OCI-LY7 (cell line): Measurements from ENCODE around the gene KRTAP12-2. TPM values are rescaled to one million over a fixed set of nuclear protein-coding genes. Genes with fewer than 3 reads are reported as not detected.

ENCODE experiments used
- BruUV-seq: library from RNA; stranded (reverse); fragments of 400-500 nt; replicated peaks from 2 replicates; lab custom pipeline; 2021; lab: Mats Ljungman, UMichigan
- CTCF ChIA-PET: fragments of 300-600 bp; sonication (Branson Sonifier 250); formaldehyde crosslinking; loops from one replicate; lab custom pipeline; 2022; ENCODE audit warnings: antibody characterized with exemption; ENCODE audit not compliant: unreplicated experiment; lab: Charles Lee
- POLR2A ChIA-PET: fragments of 300-600 bp; sonication (Branson Sonifier 250); formaldehyde crosslinking; loops from one replicate; lab custom pipeline; 2022; ENCODE audit warnings: antibody characterized with exemption; lab: Charles Lee
- DNase-seq: peaks from one replicate; pipeline ENCODE4 v3.0.0-alpha.2; 2015; ENCODE audit warnings: low spot score
- H2AFZ ChIP-seq: fragments of 200-600 bp; sonication (generic), shearing (Covaris generic); 2 replicates; pipeline ENCODE4 v1.6.1; 2014; ENCODE audit warnings: mild to moderate bottlenecking, antibody characterized with exemption, low read length, moderate library complexity
- H3K27ac ChIP-seq: fragments of 200-600 bp; sonication (generic); 2 replicates; pipeline ENCODE4 v1.5.1; 2014; ENCODE audit warnings: mixed run types, low read depth, mild to moderate bottlenecking, moderate library complexity, low read length, inconsistent platforms; ENCODE audit not compliant: poor library complexity, severe bottlenecking
- H3K36me3 ChIP-seq: fragments of 200-600 bp; sonication (generic); 2 replicates; pipeline ENCODE4 v1.6.1; 2014; ENCODE audit warnings: mild to moderate bottlenecking, antibody characterized with exemption, low read length, moderate library complexity, mixed read lengths; ENCODE audit not compliant: insufficient read depth
- H3K4me1 ChIP-seq: fragments of 200-600 bp; sonication (generic); 2 replicates; pipeline ENCODE4 v1.5.1; 2014; ENCODE audit warnings: mild to moderate bottlenecking, low read length; ENCODE audit not compliant: insufficient read depth, poor library complexity, severe bottlenecking
- H3K4me2 ChIP-seq: fragments of 200-600 bp; sonication (generic); 2 replicates; pipeline ENCODE4 v1.6.1; 2014; ENCODE audit warnings: mild to moderate bottlenecking, low read length
- H3K4me3 ChIP-seq: fragments of 200-600 bp; sonication (generic); 2 replicates; pipeline ENCODE4 v1.5.1; 2014; ENCODE audit warnings: mild to moderate bottlenecking, low read depth, low read length; ENCODE audit not compliant: poor library complexity, severe bottlenecking
- H3K79me2 ChIP-seq: fragments of 200-600 bp; sonication (generic); 2 replicates; pipeline ENCODE4 v1.6.1; 2016; ENCODE audit warnings: low read depth, mild to moderate bottlenecking, low read length, moderate library complexity, mixed read lengths; ENCODE audit not compliant: insufficient read depth
- H3K9me2 ChIP-seq: fragments of 200-600 bp; sonication (generic); 2 replicates; pipeline ENCODE4 v1.6.1; 2016; ENCODE audit warnings: mild to moderate bottlenecking, low read length, mixed read lengths; ENCODE audit not compliant: insufficient read depth
- H3K9me3 ChIP-seq: fragments of 200-600 bp; sonication (generic); 2 replicates; pipeline ENCODE4 v1.6.1; 2014; ENCODE audit warnings: mild to moderate bottlenecking, mixed run types, low read length, mixed read lengths
- H4K20me1 ChIP-seq: fragments of 200-600 bp; sonication (generic); 2 replicates; pipeline ENCODE4 v1.6.1; 2014; ENCODE audit warnings: mild to moderate bottlenecking, antibody characterized with exemption, low read length, moderate library complexity, mixed read lengths; ENCODE audit not compliant: insufficient read depth
- CTCF ChIP-seq: fragments of 200-600 bp; sonication (generic); conservative IDR thresholded peaks from 2 replicates; pipeline ENCODE4 v1.5.1; 2014; ENCODE audit warnings: mild to moderate bottlenecking, antibody characterized with exemption, low read length, moderate library complexity, mixed read lengths
- EZH2phosphoT487 ChIP-seq: fragments of 200-600 bp; sonication (generic); IDR thresholded peaks from 2 replicates; pipeline ENCODE4 v1.6.1; 2018; ENCODE audit warnings: low read depth, borderline replicate concordance, mild to moderate bottlenecking, mixed run types, antibody characterized with exemption, low read length, moderate library complexity, mixed read lengths
- intact Hi-C: fragments of 100-400 bp; cut with micrococcal nuclease; formaldehyde crosslinking; loops from one replicate; pipeline ENCODE4 v1.10.0; 2022; ENCODE audit not compliant: unreplicated experiment
- total RNA-seq, 2 experiments: library from RNA; depleted of rRNA in 1 of 2; stranded (reverse); fragments of >200 nt in 1 of 2; shearing (Covaris generic) in 1 of 2; gene quantifications; 2 replicates each; pipeline ENCODE4 v1.2.3, GENCODE V29; 2014 to 2022

Gene KRTAP12-2
- total RNA-seq, 2 experiments from 2014 or later, result not detected

GRCh38 chr21:44644878-44645277, 21.8 kb downstream of the KRTAP12-2 start:
- Histone ChIP-seq H3K36me3 (no peaks in the 10 kb centered on the region), H3K9me2 (no peaks in the 10 kb centered on the region), H3K27ac (no peak overlapping the region), H2AFZ (no peak overlapping the region), H3K9me3 (peaks cover 7% of the 10 kb centered on the region), H4K20me1 (no peaks in the 10 kb centered on the region), H3K79me2 (no peaks in the 10 kb centered on the region), H3K4me2 (no peak overlapping the region), H3K4me3 (no peak overlapping the region), H3K4me1 (no peaks in the 10 kb centered on the region)
- BruUV-seq, result no TSS peak
- TF ChIP-seq EZH2phosphoT487, result no peak
- TF ChIP-seq CTCF, result no peak
- ChIA-PET CTCF (no interaction called here), POLR2A (interaction anchor here (0.6 kb wide), 1 partner anchor 1066 kb away, joined by 3 read pairs; no protein-coding TSS in a partner anchor)
- no peak for DNase-seq
- intact Hi-C loops, result no loop called here

- BruUV-seq, result no TSS peak
- H3K27ac ChIP-seq, result no peak overlapping the region
- H3K4me1 ChIP-seq, result no peaks in the 10 kb centered on the region
- H3K4me2 ChIP-seq, result no peak overlapping the region
- no peak overlapping the region for H2AFZ ChIP-seq
- CTCF ChIA-PET, result no interaction called here
- H3K9me2 ChIP-seq, result no peaks in the 10 kb centered on the region
- no peak for TF ChIP-seq CTCF
- TF ChIP-seq EZH2phosphoT487, result no peak
- no peak overlapping the region for H3K4me3 ChIP-seq
- DNase-seq, result no peak
- intact Hi-C loops, result no loop called here
- no peaks in the 10 kb centered on the region for H3K79me2 ChIP-seq
- no peaks in the 10 kb centered on the region for H3K36me3 ChIP-seq
- POLR2A ChIA-PET, result no interaction called here
- peaks cover 7% of the 10 kb centered on the region for H3K9me3 ChIP-seq
- H4K20me1 ChIP-seq, result no peaks in the 10 kb centered on the region
Observed at GRCh38 chr21:44643741-44644310, 22.9 kb downstream of the KRTAP12-2 start.

- Histone ChIP-seq H3K27ac (no peak overlapping the region), H3K4me2 (no peak overlapping the region), H3K9me2 (no peaks in the 10 kb centered on the region), H3K9me3 (peaks cover 7% of the 10 kb centered on the region), H3K36me3 (no peaks in the 10 kb centered on the region), H2AFZ (no peak overlapping the region), H4K20me1 (no peaks in the 10 kb centered on the region), H3K4me1 (no peaks in the 10 kb centered on the region), H3K79me2 (no peaks in the 10 kb centered on the region), H3K4me3 (no peak overlapping the region)
- intact Hi-C loops, result no loop called here
- DNase-seq, result no peak
- POLR2A ChIA-PET, result no interaction called here
- CTCF ChIA-PET, result no interaction called here
- no TSS peak for BruUV-seq
- TF ChIP-seq CTCF, result no peak
- TF ChIP-seq EZH2phosphoT487, result no peak
Observed at GRCh38 chr21:44640761-44641160, 26.0 kb downstream of the KRTAP12-2 start.
